ENCODE measurements around the gene ARAP1. TPM values are rescaled to one million over a fixed set of nuclear protein-coding genes. Genes with fewer than 3 reads are reported as not detected.

Gene ARAP1
- total RNA-seq, 1 donor from 2014 or later = 17.6 TPM

DNA sequence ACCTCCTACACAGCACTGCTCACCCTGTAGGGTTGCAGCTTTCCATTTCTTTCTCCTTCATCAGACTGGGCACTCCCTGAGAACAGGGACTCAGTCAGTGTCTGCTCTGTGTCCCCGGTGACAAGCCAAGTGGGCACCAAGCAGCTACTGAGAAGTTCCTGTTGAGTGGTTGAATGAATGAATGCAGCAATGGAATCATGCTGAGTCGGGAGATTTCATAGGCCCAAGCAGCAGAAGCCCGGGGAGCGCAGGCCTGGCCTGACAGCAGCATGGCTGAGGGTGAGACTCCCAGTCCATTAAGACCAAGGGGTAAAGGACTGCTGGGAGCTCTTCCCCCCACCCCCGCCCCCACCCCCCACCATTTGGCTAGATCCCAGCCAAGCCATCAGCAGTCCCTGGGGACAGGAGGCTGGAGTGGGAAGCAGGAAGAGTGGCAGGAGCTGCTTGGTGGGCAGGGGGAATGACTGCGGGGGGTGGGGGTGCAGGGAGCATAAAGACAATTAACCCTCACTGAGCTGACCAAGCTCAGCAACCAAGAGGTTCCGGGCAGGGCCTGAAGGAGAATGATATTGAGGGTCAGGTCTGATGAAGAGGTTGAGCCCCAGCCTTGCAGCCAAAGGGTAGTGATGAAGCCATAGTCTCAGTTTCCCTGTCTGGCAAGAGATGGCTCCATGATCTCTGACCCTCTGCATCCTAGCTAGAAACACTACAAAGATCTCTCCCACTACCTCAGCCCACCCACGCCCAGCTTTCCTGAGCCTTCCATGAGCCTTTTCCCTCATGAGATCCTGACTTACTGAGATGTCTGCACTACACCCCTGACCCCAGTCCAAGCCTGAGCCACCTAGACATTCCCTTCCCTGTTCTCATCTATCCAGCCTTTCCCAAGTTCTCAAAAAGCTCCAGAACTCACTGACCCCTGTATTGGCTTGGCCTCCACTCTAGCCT, 80.8 kb downstream of the ARAP1 start:
- TF ChIP-seq EZH2phosphoT487 (IDR thresholded peaks at IDR 0.05) (no peak), EZH2 (IDR thresholded peaks at IDR 0.05) (no peak)
- TF ChIP-seq, protein P1, sequence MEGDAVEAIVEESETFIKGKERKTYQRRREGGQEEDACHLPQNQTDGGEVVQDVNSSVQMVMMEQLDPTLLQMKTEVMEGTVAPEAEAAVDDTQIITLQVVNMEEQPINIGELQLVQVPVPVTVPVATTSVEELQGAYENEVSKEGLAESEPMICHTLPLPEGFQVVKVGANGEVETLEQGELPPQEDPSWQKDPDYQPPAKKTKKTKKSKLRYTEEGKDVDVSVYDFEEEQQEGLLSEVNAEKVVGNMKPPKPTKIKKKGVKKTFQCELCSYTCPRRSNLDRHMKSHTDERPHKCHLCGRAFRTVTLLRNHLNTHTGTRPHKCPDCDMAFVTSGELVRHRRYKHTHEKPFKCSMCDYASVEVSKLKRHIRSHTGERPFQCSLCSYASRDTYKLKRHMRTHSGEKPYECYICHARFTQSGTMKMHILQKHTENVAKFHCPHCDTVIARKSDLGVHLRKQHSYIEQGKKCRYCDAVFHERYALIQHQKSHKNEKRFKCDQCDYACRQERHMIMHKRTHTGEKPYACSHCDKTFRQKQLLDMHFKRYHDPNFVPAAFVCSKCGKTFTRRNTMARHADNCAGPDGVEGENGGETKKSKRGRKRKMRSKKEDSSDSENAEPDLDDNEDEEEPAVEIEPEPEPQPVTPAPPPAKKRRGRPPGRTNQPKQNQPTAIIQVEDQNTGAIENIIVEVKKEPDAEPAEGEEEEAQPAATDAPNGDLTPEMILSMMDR (IDR thresholded peaks at IDR 0.05) = no peak
- no peak overlapping the region for H3K27ac ChIP-seq
- Mint-ChIP-seq H3K4me1 (peaks cover 56% of the 10 kb centered on the region), H3K27me3 (ENCODE audit: insufficient read depth, low read depth) (peaks cover 19% of the 10 kb centered on the region), H3K4me3 (peak overlapping the region; percentile 2), H3K27ac (no peak overlapping the region), H3K36me3 (peaks cover 2% of the 10 kb centered on the region), H3K9me3 (peaks cover 2% of the 10 kb centered on the region)
- peaks cover 33% of the 10 kb centered on the region for H3K4me1 ChIP-seq
- H3K4me3 ChIP-seq = no peak overlapping the region
- no peak overlapping the region for H3K4me2 ChIP-seq
- no peak for DNase-seq (ENCODE audit: low spot score)
- peaks cover 35% of the 10 kb centered on the region for H3K27me3 ChIP-seq
- no peak overlapping the region for H3K9ac ChIP-seq
- H4K20me1 ChIP-seq (ENCODE audit: low read depth) = peaks cover 25% of the 10 kb centered on the region
- H2AFZ ChIP-seq (replicated peaks) = no peak overlapping the region
- no peaks in the 10 kb centered on the region for H3K79me2 ChIP-seq (ENCODE audit: low read depth)
- peaks cover 23% of the 10 kb centered on the region for H3F3A ChIP-seq (ENCODE audit: low read depth)
- no peaks in the 10 kb centered on the region for H3K36me3 ChIP-seq
- H3K9me3 ChIP-seq (ENCODE audit: low read depth) = no peaks in the 10 kb centered on the region

GRCh38 chr11:72670041-72670440, 82.2 kb downstream of the ARAP1 start:
- H3K79me2 ChIP-seq (ENCODE audit: low read depth) = no peaks in the 10 kb centered on the region
- DNase-seq (ENCODE audit: low spot score) = no peak
- no peak overlapping the region for H3K27ac ChIP-seq
- Mint-ChIP-seq H3K27me3 (ENCODE audit: insufficient read depth, low read depth) (peaks cover 7% of the 10 kb centered on the region), H3K4me1 (peaks cover 50% of the 10 kb centered on the region), H3K27ac (no peak overlapping the region), H3K9me3 (peaks cover 2% of the 10 kb centered on the region), H3K36me3 (peaks cover 2% of the 10 kb centered on the region), H3K4me3 (no peak overlapping the region)
- H3K4me3 ChIP-seq = no peak overlapping the region
- peaks cover 23% of the 10 kb centered on the region for H3F3A ChIP-seq (ENCODE audit: low read depth)
- no peaks in the 10 kb centered on the region for H3K36me3 ChIP-seq
- H3K9ac ChIP-seq = no peak overlapping the region
- peaks cover 31% of the 10 kb centered on the region for H3K4me1 ChIP-seq
- no peak overlapping the region for H3K4me2 ChIP-seq
- H3K9me3 ChIP-seq (ENCODE audit: low read depth) = no peaks in the 10 kb centered on the region
- H4K20me1 ChIP-seq (ENCODE audit: low read depth) = peaks cover 16% of the 10 kb centered on the region
- H2AFZ ChIP-seq (replicated peaks) = no peak overlapping the region
- peaks cover 22% of the 10 kb centered on the region for H3K27me3 ChIP-seq
- no peak for TF ChIP-seq EZH2phosphoT487 (IDR thresholded peaks at IDR 0.05)
- TF ChIP-seq EZH2 (IDR thresholded peaks at IDR 0.05) = no peak
- TF ChIP-seq, protein P1 (IDR thresholded peaks at IDR 0.05) = no peak

DNA sequence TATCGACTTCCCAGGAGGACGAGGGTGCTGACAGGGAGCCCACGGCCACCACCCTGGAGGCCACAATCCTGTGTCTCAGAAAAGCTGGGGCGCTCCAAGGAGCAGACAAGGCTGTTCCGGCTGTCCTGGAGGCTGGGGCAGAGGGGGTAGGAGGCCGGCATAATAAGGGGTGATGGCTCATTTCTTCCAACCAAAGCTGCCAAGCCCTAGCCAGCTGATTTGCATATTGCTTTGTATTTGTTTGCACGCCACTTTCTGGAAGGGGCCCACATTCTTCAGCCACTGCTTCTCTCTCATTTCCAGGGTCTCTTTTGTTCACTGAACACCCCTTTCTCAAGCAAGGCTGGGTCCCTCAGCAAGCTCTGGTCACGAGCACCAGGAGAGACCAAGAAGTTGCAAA, 82.7 kb downstream of the ARAP1 start:
- no peak for DNase-seq (ENCODE audit: low spot score)
- Mint-ChIP-seq H3K36me3 (peaks cover 2% of the 10 kb centered on the region), H3K9me3 (peaks cover 2% of the 10 kb centered on the region), H3K4me1 (peaks cover 47% of the 10 kb centered on the region), H3K4me3 (no peak overlapping the region), H3K27me3 (ENCODE audit: insufficient read depth, low read depth) (peaks cover 6% of the 10 kb centered on the region), H3K27ac (no peak overlapping the region)
- H3F3A ChIP-seq (ENCODE audit: low read depth) = peaks cover 20% of the 10 kb centered on the region
- TF ChIP-seq EZH2phosphoT487 (IDR thresholded peaks at IDR 0.05) (no peak), EZH2 (IDR thresholded peaks at IDR 0.05) (no peak)
- TF ChIP-seq, protein P1 (IDR thresholded peaks at IDR 0.05) = no peak
- no peak overlapping the region for H3K27ac ChIP-seq
- no peak overlapping the region for H3K9ac ChIP-seq
- no peak overlapping the region for H2AFZ ChIP-seq (replicated peaks)
- H3K4me3 ChIP-seq = no peak overlapping the region
- no peak overlapping the region for H3K4me2 ChIP-seq
- no peaks in the 10 kb centered on the region for H3K79me2 ChIP-seq (ENCODE audit: low read depth)
- peaks cover 27% of the 10 kb centered on the region for H3K4me1 ChIP-seq
- H3K9me3 ChIP-seq (ENCODE audit: low read depth) = no peaks in the 10 kb centered on the region
- H3K27me3 ChIP-seq = peaks cover 16% of the 10 kb centered on the region
- no peaks in the 10 kb centered on the region for H3K36me3 ChIP-seq
- peaks cover 11% of the 10 kb centered on the region for H4K20me1 ChIP-seq (ENCODE audit: low read depth)
